Activated T-cell treated with anti-CD3 and anti-CD28 coated beads for 24 hours (primary cell): Measurements from ENCODE around the gene CELF2.

ENCODE experiments used
- DNase-seq: peaks from one replicate; pipeline ENCODE4 v3.0.0-alpha.2; 2020; ENCODE audit warnings: low read depth

The CELF2 gene

DNA sequence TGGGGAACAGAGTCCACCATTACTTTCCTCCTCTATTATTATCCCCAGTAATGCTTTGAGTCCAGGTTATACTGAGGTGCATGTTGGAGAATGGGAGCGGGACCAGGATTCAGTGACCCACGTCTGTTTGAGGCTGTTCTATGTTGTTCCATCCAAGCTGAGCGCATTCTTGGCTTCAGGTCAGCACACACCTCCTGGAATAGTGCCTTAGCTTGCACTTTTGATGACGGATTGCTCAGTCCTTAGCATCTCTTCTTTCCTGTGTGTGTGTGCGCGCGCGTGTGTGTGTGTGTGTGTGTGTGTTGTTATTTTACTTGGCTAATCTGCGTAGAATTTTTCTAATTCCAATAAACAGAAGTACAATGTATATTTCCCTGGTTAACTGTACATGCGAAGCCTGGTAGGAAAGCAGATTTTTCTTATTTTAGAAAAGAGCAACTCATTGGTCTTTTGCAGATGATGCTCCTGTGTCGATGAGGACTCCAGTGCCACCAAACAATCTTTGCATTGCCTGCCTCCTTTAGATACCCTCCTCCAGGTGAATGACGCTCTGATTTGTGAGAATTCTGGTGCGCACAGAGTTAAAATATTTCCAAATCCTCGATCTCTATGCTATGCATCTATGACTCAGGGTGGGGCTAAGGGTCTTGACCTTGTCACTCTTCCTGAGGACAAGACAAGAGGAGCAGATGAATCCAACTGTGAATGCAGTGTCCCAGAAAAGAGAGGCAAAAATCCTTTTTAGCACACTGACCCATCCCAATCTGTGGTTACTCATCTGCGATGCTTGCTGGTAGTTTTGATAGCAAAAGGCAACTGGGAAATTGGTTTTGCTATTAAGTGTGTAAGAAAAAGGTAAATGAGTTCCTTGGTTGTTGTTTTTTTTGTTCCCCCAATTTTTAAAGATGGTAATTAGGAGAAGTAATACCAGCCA lies 13.3 kb upstream of the CELF2 start:
- no peak for DNase-seq

DNA sequence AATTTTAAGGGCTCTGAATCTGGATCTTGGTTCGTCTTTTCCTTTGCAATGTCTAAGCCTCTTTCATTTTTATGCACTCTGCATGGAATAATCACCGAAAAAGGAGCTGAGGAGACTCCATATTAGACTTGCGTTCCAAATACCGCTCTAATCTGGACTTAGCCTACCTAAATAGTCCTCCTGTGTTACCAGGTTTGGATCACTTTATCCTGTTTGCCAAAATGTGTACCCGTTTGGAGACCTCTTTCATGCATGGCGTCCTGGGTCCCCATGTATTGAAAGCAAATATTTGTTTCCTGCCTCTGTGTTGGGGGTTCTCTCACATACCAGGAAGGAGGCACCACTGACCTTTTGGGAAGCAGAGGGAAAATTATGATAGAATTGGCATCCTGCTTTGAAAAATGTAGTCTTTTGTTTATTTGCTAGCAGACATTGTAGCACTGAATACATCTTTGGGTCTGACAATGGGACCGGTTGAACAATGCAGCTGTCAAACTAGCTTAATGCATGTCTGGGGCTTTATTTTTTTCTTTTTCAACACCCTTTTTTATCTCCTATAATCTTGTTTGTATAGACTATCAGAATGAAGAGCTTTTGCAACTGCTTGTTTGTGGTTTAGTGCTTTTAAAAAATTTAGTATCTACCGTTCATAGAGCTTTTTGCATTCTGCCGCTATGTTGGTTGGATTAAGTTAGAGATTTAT lies 11.8 kb upstream of the CELF2 start:
- DNase-seq, result no peak

DNA sequence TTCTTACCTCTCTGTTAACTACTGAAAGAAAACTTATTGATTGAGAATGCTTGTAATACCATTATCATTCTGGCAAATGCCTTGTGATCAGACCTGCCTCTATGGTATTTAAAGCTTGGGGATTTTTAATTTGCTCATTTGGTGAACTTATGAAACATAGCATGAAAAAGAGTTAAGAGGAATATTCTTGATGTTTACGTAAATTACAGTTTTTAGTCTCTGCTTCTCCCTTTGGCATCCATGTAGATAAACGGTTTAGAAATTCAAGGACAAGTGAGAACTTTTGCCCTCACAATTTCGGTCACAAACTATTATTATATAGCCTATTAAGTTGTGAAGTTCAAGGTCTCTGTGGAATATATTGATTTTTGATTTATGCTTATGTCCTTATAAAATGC lies 11.2 kb upstream of the CELF2 start:
- DNase-seq, result no peak

DNA sequence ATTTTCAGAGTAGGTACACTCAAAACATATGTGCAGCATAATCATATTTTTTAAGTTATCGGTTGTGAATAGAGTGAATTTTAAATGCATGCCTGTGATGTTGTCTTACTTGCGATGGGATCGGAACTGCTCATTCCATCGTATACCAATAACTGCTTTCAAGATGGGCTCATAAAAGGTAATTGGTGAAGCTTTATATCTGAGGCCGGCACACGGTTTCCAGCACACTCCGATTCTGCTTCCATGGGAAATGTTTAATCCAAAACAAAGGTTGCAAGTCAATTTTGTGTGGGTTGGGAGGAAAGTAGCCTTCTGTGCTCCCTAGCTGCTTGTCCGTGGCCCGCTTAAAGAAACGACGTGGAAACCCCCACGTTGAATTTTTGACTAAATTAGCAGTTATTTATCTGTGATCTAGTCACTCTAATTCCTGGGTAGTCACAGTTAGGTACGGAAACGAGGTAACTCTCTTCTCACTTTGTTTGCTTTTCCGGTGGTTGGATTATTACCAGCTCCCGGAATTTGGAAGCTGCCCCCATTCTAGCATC lies 10.1 kb upstream of the CELF2 start:
- DNase-seq, result no peak

DNA sequence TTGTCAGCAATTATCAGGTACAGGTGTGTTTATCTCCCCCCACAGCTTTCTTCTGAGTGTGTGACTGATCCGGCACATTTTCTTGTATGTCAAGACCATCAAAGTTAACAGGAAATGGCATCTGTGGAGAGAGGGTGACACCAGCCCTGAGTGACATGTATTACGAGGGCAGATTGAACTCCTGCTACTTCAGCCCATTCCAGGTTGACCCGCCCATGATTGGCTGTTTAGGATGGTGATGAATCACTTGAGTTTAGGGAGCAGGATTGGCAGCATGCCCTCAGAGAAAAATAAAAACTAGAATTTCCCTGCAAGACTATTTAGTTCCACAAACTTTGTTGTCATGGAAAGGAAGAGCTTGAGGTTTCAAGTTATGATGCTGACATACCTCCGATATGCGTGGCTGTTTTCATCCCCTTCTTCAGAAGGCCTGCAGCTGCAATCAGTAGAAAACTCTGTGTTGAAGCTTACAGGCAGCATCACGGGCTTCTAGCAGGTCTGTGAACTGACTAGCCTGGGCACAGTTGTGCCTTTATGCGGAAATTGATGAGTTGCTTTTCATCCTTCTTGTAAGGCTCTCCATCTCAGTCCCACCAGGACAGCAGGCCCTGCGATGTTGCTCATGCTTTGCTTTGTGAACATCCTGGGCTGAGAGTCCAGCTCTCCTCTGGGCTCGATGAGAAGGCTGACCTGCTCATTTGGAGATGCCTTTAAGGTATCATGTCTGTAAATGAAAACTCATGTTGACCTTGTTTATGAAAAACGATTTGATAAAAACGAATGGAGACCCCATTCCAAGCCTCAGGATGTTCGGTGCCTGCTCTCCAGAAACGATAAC lies 8.0 kb upstream of the CELF2 start:
- no peak for DNase-seq

DNA sequence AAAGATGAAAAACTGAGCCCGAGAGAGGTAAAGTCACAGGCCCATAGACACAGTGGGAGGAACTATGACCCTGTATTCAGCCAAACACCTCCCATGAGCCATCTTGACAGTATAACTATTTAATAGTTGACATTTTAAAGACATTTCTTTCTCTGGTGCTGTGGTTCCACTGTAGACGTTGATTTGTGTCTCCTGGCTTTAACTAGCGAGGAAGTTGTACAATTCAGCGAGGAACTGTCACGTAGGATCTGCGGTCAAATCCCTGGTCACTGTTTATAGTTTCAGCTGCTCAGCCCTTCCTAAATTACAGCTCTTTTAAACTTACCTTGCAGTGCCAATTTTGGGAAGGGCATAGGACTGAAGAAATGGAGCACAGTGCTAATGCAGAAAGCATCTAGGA lies 7.1 kb upstream of the CELF2 start:
- DNase-seq, result no peak

DNA sequence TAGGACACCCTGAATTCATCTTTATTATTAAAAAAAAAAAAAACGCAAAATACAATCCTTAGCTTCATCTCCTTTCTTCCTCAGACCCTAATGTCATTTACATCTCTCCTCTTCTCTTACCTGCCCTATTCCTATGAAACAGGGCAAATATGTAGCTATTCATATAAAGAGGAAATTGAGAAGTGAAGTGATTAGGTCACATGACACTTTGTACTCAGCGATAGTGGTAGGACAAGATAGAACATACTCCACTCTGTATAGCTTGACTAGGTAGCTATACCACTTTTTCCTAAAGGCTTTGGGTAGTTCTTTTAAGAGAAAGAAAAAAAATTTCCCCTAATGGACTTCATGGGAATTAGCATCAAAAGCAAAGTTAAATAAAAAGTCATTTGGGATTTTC lies 6.2 kb upstream of the CELF2 start:
- no peak for DNase-seq

DNA sequence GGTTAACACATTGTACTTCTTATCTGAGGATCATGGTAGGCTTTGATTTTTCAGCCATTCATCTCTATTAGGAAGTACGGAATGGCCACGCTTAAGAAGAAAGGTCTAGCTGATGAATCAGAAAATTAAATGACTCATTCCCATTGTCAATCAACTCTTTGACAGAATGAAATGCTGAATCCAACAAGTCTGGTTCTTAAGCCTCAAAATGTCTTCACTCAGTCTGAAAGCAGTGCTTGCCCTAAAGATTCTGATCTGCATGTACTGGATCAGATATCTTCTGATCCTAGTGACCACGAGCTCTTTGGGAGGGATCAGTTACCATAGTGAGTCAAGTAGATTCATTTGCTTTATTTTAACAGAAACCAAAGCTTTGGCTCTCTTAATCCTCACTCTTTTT lies 5.7 kb upstream of the CELF2 start:
- DNase-seq, result no peak

DNA sequence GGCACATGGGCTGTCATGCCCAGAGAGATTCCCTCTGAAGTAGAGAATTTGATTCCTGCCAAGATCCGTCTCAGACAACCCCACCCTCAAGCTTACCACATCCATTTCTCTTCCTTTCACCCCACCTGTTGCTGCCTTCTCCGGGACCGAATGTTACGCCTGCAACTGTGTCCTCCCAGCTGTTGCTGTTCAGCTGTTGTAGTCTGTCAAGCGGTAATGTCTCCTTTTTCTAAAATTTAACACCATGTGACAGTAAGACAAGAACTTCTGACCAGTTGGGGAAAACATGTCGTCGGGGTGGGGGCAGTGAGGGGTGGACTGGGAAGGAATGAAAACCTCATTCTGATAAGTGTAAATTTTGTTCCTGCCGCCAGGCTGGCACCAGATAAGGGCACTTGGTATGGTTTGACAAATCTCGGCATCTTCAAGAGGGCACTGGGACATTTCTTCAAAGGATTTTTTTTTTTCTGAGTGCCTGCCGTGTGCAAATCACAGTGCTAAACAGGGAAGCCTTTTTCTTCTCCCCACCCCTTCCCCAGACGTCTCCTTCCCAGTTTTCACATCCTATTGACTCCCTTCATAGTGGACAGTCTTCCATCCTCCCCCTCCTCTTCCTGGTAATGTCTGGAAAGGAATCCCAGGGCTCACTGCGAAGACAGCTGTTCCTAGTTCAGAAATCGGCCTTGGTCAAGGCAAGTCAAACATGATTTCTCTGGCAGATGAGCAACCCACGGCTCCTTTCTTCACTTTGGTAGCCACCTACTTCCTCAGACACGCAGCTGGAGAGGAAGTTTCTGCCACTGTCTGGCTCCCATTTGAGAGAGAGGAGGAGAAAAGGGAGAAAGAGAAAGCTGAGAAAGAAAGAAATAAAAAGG lies 5.0 kb upstream of the CELF2 start:
- no peak for DNase-seq

DNA sequence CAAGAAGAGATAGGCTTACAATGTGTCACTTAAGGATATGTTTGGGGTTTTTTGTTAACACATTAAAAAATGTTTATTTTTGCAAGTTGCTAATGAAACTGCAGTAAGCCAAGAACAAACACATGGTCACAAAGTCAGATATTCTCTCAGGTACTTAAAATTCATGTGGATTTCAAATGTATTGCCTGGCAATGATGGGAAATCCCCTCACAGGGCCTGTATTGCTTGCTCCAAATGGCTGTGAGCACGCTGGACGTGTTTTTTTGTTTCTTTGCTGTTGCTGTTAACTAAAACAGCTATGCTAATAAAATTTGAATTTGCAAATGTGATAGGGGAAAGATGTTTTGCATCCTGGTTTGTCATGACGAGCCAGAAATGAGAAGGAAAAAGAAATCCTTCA lies 3.8 kb upstream of the CELF2 start:
- no peak for DNase-seq

DNA sequence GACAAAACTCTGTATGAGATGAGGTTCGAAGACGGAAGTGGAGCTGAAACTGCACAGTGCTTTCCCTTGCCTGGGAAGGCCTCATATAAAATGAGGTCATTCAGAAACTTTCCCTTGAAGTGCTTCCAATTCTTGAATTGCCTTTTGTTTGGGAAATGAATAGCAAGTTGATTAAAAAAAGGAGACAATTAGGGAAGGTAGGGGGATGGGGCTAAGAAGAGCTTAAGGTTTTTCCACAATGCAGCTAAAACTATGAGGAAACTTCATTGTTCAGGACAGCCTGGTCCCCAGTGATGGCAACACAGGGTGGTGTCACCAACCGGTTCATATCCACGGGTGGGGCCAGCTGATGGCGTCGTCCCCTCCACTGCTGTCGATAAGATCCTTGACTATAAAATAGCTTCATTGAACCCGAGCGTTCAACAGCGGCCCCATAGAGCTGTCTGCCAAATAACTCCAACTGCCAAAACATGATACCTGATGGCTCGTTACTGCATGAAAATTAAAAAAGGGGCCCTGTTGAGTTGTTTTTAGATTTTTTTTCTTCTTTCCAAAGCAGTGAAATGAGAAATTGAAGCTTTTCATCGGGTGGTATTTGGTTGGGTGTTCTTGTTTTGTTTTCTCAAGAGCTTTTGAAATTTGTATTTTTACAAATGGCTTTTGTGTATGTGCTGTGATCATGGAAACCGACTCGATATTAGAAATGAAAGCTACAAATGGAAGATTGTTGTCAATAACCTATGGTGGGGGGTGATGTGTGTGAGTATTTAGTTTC lies 2.8 kb upstream of the CELF2 start:
- no peak for DNase-seq

DNA sequence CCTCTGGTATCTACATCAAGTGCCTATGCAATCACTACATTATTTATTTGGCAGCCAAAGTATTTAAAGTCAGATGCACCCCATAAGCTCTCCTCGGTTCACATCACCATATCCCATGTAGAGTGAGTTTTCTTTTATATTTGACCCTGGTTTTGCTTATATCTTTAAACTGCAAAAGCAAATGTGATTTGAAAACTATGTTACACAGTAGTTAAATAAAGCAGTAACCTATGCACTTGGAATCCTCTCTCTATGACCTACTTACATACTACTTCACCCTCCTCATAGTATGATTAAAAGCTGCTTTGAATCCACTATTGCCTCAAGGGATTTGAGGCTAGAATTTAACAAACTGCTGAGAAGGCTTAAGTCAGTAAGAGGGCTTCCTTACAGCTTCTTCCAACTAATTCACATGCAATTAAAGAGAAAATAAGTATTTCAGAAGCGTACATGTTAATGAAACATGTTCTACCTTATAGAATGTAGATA lies 2.2 kb upstream of the CELF2 start:
- no peak for DNase-seq

DNA sequence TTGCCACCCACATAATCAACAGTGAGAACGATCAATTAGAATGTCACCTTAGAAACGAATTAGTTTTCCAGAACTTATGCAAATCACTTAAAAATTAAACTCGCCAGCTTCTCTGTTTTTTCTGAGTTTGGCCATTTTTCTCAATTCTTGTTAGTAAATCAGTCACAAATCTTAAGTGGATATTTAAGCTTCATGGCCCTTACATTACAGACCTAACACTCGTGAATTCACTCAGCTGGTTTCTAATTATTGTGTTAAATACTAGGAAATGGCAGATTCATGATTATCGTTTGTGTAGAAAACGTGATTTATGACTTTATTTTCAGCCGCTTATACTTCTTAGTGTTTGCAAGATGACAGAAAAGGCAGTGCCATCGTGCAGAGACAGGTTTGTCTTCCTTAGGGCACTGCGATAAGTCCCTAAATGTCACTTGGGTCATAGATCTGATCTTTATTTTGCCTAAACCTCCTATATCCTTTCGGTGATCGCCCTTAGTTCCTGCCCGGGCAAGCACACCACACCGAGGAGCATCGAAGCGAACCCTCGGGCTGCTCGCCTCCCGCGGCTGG lies 587 bp upstream of the CELF2 start:
- DNase-seq, result no peak

DNA sequence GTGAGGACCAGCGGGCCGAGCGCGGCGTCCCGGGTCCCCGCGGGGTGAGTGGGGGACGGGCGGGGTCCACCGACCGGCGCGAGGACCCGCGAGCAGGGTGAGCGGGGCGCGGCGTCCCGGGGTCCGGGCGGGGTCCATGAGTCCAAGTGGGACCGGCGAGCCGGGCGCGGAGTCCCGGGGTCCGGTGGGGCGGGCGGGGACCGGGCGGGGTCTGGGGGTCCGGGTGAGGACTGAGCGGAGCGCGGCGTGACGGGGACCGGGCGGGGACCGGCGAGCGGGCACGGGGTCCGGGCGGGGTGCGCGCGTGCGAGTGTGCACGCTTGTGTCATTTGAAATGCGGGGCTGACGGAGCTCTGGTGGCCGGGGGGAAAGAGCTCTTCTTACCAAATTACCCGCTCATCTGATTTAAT lies 765 bp downstream of the CELF2 start:
- no peak for DNase-seq

DNA sequence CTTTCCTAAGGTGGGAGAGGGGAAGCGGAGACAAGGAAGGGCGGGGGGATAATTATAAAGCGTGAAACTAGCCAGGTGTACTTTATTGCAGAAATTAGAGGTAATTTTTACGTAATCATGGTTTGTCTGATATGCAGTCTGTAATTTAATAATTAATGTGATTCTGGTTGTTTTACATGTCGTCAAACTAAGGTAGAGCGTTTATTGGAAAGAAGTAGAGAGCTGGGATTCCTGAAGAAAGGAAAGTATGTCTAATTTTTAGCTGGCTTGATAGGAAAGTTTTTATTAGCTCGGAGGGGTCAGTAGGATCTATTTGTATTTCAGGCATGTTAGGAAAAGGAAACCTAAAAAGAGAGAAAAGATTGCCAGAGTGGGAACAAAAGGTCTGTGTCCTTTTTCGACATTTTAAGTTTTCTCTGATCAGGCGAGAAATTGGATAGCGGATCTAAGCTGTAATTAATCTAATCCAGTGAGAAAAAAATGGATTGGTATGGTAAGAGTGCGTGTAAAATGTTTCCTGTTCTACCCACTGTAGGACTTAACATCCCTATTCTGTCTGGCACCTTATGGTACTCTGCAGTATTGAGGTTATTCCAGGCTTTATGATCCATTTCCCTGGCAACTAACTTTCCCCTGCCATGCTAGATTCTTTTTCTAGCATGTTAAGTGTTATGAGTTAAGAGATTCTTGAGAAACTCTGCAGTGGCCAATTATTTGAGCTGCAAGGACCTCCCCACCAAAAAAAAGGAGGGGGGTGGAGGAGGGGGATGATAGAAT lies 1.4 kb downstream of the CELF2 start:
- no peak for DNase-seq

DNA sequence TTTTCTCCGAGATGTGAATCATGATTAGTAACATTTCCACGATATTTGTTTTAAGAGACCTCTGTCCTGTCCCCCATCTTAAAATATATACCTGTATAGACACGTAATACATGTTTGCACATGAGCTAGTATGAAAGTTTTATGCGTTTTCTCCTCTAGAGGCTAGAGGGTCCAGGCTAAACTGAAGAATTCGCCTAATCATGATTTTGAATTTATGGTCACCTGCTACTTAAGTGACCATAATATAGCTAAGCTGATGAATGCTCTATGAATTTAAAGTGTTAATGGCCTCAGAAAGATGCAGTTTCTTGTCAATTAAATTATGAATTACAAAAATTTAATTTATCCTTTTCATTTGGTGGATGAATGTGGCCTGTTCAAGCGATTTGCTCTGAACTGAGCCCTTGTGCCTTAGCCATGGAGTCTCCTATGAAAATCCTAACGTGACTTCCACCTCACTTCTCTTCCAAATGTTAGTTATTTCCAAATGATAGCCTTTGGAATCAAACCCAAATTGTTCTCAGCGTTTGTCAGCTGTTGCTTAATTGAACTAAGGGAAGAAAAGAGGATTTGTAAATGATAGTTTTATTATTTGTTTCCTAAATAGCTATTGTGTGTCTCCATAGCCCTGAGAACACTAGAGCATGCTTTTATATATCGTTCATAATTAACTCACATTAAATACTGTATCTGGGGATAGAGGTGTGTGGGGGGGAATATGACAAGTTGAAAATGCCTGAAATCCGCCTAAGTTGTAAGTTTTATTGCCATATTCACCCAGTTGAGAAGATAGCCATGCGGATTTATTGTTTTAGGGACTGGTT lies 2.3 kb downstream of the CELF2 start:
- DNase-seq, result no peak

DNA sequence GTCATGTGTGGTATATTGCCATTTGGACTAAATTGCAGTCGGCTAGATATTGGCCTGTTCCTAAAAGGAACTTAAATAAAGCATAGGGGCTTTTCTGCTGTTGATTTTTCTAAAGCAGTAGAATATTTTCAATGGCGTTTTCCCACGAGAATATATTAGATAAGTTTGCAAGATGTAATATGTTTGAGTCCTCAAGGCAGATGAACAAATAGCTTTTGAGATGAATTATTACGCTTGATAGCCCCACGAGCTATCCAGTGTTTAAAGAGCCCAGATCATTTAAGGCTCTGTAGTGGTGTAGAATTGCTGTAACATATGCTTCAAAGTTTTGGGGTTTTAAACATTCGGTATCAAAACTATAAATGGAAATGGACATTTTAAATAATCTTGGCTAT lies 2.9 kb downstream of the CELF2 start:
- no peak for DNase-seq

DNA sequence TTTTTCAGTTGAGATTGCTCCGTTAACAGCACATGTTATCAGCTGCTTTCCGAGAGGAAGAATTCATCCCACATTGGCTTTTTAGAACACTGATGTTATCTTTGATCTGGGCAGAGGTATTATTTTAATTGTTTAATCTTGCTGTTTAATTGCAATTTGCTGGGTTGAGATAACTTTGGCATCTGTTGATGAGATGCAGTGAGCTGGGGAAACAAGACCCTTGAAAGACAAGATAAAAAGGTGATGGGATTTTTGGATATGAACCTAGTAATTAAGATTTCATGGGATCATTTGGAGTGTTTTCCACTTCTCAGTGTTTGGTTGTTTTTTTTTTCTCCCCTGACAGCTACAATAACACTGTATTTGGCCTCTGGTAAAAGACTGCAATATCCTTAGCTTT lies 4.5 kb downstream of the CELF2 start:
- no peak for DNase-seq
